ENCODE measurements around the gene EMSY. TPM values are rescaled to one million over a fixed set of nuclear protein-coding genes. Genes with fewer than 3 reads are reported as not detected.

Gene EMSY
- total and polyA plus RNA-seq, 9 of the 15 experiments (the other 6 are each of a cell fraction or from before 2014, with no cell fraction given), result 12.7 to 25.4 (median 17.9) TPM

- TF ChIP-seq THRA (IDR thresholded peaks at IDR 0.05) (no peak), POLR2AphosphoS5 (IDR thresholded peaks at IDR 0.05; ENCODE audit: control insufficient read depth, insufficient read depth, low read depth, low read length) (peak; percentile 63; the same call in 1 of the 2 replicates), CEBPG (CRISPR knock-in tag; IDR thresholded peaks at IDR 0.05) (no peak), CEBPG (tag; conservative IDR thresholded peaks at IDR 0.05 in 1 of 2, IDR thresholded peaks at IDR 0.05 in 1 of 2) (no peak), TAF1 (IDR thresholded peaks at IDR 0.05; ENCODE audit: control insufficient read depth, extremely low read depth, insufficient read depth, low read length, severe bottlenecking) (peak; percentile 66), SMAD1 (IDR thresholded peaks at IDR 0.05; ENCODE audit: low read depth, low read length, partially characterized antibody) (no peak), U2AF2 (optimal IDR thresholded peaks at IDR 0.05; ENCODE audit: low read depth, low read length) (no peak), ATF7 (IDR thresholded peaks at IDR 0.05) (peak; percentile 50; the same call in 1 of the 2 replicates), FOXA3 (CRISPR knock-in tag; conservative IDR thresholded peaks at IDR 0.05 in 1 of 2, IDR thresholded peaks at IDR 0.05 in 1 of 2) (peak in 1 of 2 experiments; percentile 83; a peak in 2 of 4 replicates), NFXL1 (CRISPR knock-in tag; IDR thresholded peaks at IDR 0.05) (no peak), ZNF311 (CRISPR knock-in tag; IDR thresholded peaks at IDR 0.05) (no peak)
- TF ChIP-seq, protein P1, sequence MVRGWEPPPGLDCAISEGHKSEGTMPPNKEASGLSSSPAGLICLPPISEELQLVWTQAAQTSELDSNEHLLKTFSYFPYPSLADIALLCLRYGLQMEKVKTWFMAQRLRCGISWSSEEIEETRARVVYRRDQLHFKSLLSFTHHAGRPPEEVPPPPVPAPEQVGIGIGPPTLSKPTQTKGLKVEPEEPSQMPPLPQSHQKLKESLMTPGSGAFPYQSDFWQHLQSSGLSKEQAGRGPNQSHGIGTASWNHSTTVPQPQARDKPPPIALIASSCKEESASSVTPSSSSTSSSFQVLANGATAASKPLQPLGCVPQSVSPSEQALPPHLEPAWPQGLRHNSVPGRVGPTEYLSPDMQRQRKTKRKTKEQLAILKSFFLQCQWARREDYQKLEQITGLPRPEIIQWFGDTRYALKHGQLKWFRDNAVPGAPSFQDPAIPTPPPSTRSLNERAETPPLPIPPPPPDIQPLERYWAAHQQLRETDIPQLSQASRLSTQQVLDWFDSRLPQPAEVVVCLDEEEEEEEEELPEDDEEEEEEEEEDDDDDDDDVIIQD (CRISPR knock-in tag; IDR thresholded peaks at IDR 0.05), result no peak
- TF ChIP-seq, protein P2, sequence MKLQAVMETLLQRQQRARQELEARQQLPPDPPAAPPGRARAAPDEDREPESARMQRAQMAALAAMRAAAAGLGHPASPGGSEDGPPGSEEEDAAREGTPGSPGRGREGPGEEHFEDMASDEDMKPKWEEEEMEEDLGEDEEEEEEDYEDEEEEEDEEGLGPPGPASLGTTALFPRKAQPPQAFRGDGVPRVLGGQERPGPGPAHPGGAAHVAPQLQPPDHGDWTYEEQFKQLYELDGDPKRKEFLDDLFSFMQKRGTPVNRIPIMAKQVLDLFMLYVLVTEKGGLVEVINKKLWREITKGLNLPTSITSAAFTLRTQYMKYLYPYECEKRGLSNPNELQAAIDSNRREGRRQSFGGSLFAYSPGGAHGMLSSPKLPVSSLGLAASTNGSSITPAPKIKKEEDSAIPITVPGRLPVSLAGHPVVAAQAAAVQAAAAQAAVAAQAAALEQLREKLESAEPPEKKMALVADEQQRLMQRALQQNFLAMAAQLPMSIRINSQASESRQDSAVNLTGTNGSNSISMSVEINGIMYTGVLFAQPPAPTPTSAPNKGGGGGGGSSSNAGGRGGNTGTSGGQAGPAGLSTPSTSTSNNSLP (IDR thresholded peaks at IDR 0.05; ENCODE audit: borderline replicate concordance, low read depth, low read length), result no peak
These were observed 585 bp downstream of the EMSY start (continued) for GRCh38 chr11:76445121-76446084.

Data from K562 (cell line).